ENCODE results near the gene ABCG8. TPM values are rescaled to one million over a fixed set of nuclear protein-coding genes. Genes with fewer than 3 reads are reported as not detected.
"Not testable (repeated sequence)": the region's sequence is repeated elsewhere in the genome, so short reads cannot be mapped to it uniquely, and the experiment has no call there.

Gene ABCG8
- polyA plus RNA-seq, 3 donors: 0.75 to 1.2 (median 0.84) TPM

DNA sequence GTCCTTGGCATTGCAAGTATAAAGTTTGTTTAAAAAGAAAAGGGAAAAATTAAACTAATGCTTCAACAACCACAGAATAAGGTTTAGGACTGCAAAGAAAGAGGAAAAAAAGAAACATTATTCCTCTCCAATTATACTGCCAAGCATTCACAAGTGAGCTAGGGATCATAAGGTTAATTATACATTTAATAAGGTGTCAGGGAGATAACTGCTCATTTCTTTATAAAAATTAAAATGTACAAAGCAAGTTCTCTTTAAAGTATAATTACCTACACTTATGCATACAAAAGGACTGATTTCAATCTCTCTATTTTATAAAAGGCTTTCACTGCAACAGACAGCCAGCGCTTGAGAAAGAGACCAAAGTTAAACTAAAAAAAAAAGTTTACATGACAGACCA is 58.1 kb downstream of the ABCG8 start:
- DNase-seq (ENCODE audit: extremely low read depth in 1 of 11, low read depth in 9 of 11, low spot score in 4 of 11): no peak

DNA sequence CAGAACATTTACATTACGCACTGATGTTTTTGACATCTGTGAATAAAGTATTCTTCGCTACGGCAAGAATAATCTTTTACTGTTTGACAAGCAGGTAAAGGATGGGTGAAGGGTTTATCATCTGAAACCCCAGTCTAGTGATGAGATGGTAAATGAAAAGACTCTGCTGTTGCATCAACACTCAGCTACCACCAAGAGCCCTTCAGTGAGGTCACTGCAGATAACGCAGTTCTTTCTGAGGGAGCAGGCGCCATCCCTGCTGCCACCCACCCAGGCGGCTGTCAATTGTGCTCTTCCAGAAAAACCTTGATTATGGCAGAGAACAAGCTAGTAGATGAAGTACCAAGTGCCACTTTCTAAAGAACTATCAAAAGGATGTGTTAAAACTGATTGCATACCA is 58.7 kb downstream of the ABCG8 start:
- no peak for DNase-seq (ENCODE audit: extremely low read depth in 1 of 11, low read depth in 9 of 11, low spot score in 4 of 11)

- peak in 6 of 11 donors; percentile 11 to 28 (median 18) for DNase-seq (ENCODE audit: extremely low read depth in 1 of 11, low read depth in 9 of 11, low spot score in 4 of 11)
These were observed 59.5 kb downstream of the ABCG8 start for GRCh38 chr2:43898134-43898837.

GRCh38 chr2:43898838-43899346 is 60.1 kb downstream of the ABCG8 start:
- no peak for DNase-seq (ENCODE audit: extremely low read depth in 1 of 11, low read depth in 9 of 11, low spot score in 4 of 11)

DNA sequence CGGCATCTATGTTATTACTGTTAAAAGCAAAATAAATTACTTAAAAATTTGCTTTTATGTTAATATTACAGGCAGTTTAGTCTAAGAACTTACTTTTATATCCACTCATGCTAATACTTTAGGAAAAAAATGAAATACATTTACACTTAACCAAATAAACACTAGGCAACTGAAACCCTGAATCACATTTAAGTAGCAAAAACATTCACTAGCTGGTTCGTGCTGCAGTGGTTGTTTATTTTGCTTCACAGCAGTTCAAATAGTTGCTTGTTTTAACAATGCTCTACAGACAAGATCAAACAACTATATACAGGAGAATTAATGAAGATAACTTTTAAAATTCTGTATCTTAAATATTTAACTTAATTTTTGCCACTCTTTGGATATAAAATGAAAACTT is 60.8 kb downstream of the ABCG8 start:
- DNase-seq (ENCODE audit: extremely low read depth in 1 of 11, low read depth in 9 of 11, low spot score in 4 of 11): no peak

DNA sequence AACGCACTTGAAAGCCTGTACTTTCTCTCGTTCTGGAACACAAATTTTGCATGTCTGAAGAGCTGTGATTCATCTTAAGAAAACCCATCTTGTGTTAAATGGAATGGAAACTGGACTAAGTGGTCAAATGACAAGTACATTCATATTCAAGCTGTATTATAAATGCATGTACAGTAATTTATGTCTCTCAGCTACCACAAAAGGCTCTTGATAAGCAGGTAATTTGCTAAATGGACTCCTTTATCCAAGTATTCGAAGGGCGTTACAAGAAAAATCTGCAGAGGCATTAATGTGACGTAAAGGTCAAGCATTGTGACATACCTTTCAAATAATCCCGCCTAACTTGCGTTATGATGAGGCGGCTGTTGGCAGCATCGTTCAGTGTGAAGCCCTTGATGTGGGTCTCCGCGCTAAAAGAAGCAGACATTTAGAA is 66.6 kb downstream of the ABCG8 start:
- DNase-seq (ENCODE audit: extremely low read depth in 1 of 11, low read depth in 9 of 11, low spot score in 4 of 11): no peak

- no peak for DNase-seq (ENCODE audit: extremely low read depth in 1 of 11, low read depth in 9 of 11, low spot score in 4 of 11)
These were observed 67.1 kb downstream of the ABCG8 start for GRCh38 chr2:43905871-43906270.

GRCh38 chr2:43906448-43907109 is 67.8 kb downstream of the ABCG8 start:
- no peak for DNase-seq (ENCODE audit: extremely low read depth in 1 of 11, low read depth in 9 of 11, low spot score in 4 of 11)

DNA sequence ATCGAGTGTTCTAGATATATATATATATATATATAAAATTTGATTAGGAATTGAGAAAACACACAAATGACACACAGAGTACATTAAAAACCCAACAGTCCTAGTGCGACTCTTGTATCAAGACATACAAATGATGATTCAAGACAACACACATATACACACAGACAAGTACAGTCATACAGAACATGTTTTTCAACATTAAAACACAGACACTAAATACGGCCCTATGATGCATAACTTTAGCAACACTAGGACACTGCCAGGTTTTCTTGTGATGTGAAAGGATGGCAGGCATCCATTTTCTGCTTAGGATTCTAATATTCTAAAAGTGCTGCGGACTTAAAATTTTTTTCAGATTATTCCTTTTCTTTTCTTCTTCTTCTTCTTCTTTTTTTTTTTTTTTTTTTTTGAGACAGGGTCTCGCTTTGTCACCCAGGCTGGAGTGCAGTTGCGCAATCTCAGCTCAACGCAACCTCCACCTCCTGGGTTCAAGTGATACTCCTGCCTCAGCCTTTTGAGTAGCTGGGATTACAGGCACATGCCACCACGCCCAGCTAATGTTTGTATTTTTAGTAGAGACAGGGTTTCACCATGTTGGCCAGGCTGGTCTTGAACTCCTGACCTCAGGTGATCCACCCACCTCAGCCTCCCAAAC is 72.5 kb downstream of the ABCG8 start:
- not testable (repeated sequence) for DNase-seq (ENCODE audit: extremely low read depth in 1 of 11, low read depth in 9 of 11, low spot score in 4 of 11)

DNA sequence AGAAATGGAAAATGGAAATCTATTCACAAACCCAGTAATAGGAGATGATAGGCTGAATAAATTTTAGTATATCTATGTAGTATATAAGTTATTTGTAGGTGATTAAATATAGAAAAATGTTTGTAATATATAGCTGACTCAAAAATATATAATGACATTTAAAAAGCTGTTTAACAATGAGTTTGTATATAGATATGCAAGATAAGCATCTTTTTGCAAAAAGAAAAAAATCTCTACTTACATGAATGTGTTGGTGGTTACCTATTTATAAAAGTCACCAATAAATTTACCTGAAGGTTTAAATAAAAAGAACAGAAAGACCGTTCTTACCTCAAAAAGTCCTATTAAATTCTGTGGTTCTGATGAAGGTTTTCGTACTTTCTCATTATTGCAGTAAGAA is 85.7 kb downstream of the ABCG8 start:
- DNase-seq (ENCODE audit: extremely low read depth in 1 of 11, low read depth in 9 of 11, low spot score in 4 of 11): no peak

GRCh38 chr2:43925431-43925830 is 86.7 kb downstream of the ABCG8 start:
- no peak for DNase-seq (ENCODE audit: extremely low read depth in 1 of 11, low read depth in 9 of 11, low spot score in 4 of 11)

DNA sequence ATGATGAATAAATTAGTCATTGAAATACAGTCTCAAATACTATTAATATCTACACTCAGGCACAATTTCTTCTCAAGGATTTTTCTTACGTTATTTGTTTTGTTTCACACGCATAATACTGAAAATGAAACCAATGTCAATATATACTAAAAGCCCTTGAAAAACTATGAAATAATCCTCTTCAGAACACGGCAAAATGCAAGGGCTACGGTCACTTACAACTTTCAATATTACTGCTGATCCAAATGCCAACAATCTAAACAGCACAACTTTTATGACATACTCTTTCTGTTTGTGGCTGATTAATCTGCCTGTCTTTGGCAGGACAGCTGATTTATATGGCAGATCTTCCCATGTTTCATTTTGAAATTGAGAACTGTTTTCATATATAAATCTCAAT is 88.7 kb downstream of the ABCG8 start:
- no peak for DNase-seq (ENCODE audit: extremely low read depth in 1 of 11, low read depth in 9 of 11, low spot score in 4 of 11)

DNA sequence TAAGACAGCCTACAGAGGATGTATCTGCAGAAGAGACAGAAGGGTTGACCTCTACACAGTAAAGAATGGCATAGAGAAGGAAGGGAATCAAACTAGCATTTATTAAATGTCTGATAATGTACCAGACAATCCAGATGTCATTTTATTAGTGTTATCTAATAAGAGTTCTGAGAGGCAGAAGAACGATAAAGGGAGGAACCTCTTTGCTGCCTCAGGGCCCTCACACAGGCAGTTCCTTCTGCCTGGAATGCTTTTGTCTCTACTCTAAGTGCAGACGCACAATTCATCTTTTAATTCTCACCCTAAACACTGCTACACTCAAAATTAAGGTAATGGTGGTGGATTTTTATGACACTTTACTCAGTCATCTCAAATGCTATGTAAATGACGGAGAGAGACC is 92.5 kb downstream of the ABCG8 start:
- no peak for DNase-seq (ENCODE audit: extremely low read depth in 1 of 11, low read depth in 9 of 11, low spot score in 4 of 11)

Other genes starting within 250 kb of the ABCG8 start
- gene THADA, start 242.9 kb upstream of the ABCG8 start, polyA plus RNA-seq (ENCODE audit: insufficient read length in 3 of 3): 10 to 100 TPM; 31.0 to 43.5 (median 34.5) TPM
- gene PLEKHH2, start 201.7 kb upstream of the ABCG8 start, polyA plus RNA-seq (ENCODE audit: insufficient read length in 3 of 3): 10 to 100 TPM; 25.3 to 67.5 (median 35.1) TPM
- gene C1GALT1C1L, start 162.5 kb upstream of the ABCG8 start, polyA plus RNA-seq (ENCODE audit: insufficient read length in 3 of 3): 1 to 10 TPM; 3.0 to 5.0 (median 4.0) TPM
- gene DYNC2LI1, start 64.9 kb upstream of the ABCG8 start, polyA plus RNA-seq (ENCODE audit: insufficient read length in 3 of 3): 10 to 100 TPM; 52.0 to 98.9 (median 81.2) TPM
- gene ABCG5, start 132 bp upstream of the ABCG8 start, polyA plus RNA-seq (ENCODE audit: insufficient read length in 3 of 3): under 1 TPM; 0.44 to 0.91 (median 0.55) TPM
- gene LRPPRC, start 157.0 kb downstream of the ABCG8 start, polyA plus RNA-seq (ENCODE audit: insufficient read length in 3 of 3): 100 to 1,000 TPM; 105 to 122 (median 121) TPM

All from renal cortex interstitium (tissue), 11 donors.